ENCODE measurements around the gene SAFB. TPM values are rescaled to one million over a fixed set of nuclear protein-coding genes. Genes with fewer than 3 reads are reported as not detected.

Gene SAFB
- total RNA-seq, 2 experiments from 2014 or later: 68.9 to 177 TPM

GRCh38 chr19:5595745-5596144 is 27.1 kb upstream of the SAFB start:
- intact Hi-C loops (cut with micrococcal nuclease; ENCODE audit: unreplicated experiment): no loop called here
- ChIA-PET POLR2A (interaction anchor here (0.6 kb wide), 1 partner anchor 716 kb away, joined by 4 read pairs; no protein-coding TSS in a partner anchor), CTCF (ENCODE audit: unreplicated experiment) (no interaction called here)
- Histone ChIP-seq H3K27ac (ENCODE audit: low read depth, low read length, poor library complexity, severe bottlenecking) (no peak overlapping the region), H3K79me2 (ENCODE audit: insufficient read depth, low read depth, low read length) (no peaks in the 10 kb centered on the region), H4K20me1 (ENCODE audit: insufficient read depth, low read length) (no peaks in the 10 kb centered on the region), H3K9me3 (ENCODE audit: low read length) (no peaks in the 10 kb centered on the region), H3K4me3 (ENCODE audit: low read depth, low read length, poor library complexity, severe bottlenecking) (no peak overlapping the region), H3K4me2 (ENCODE audit: low read length) (no peak overlapping the region), H3K4me1 (ENCODE audit: insufficient read depth, low read length, poor library complexity, severe bottlenecking) (no peaks in the 10 kb centered on the region), H3K36me3 (ENCODE audit: insufficient read depth, low read length) (peaks cover 99% of the 10 kb centered on the region), H2AFZ (ENCODE audit: low read length) (no peak overlapping the region), H3K9me2 (ENCODE audit: insufficient read depth, low read length) (no peaks in the 10 kb centered on the region)
- TF ChIP-seq CTCF (conservative IDR thresholded peaks at IDR 0.05; ENCODE audit: low read length) (no peak), EZH2phosphoT487 (IDR thresholded peaks at IDR 0.05; ENCODE audit: borderline replicate concordance, low read depth, low read length) (no peak)
- BruUV-seq (replicated peaks): no TSS peak
- no peak for DNase-seq (ENCODE audit: low spot score)

- ChIA-PET POLR2A (no interaction called here), CTCF (ENCODE audit: unreplicated experiment) (no interaction called here)
- no peak for TF ChIP-seq EZH2phosphoT487 (IDR thresholded peaks at IDR 0.05; ENCODE audit: borderline replicate concordance, low read depth, low read length)
- TF ChIP-seq CTCF (conservative IDR thresholded peaks at IDR 0.05; ENCODE audit: low read length): no peak
- H3K9me3 ChIP-seq (ENCODE audit: low read length): no peaks in the 10 kb centered on the region
- intact Hi-C loops (cut with micrococcal nuclease; ENCODE audit: unreplicated experiment): no loop called here
- H3K36me3 ChIP-seq (ENCODE audit: insufficient read depth, low read length): peaks cover 95% of the 10 kb centered on the region
- no peaks in the 10 kb centered on the region for H3K9me2 ChIP-seq (ENCODE audit: insufficient read depth, low read length)
- H3K79me2 ChIP-seq (ENCODE audit: insufficient read depth, low read depth, low read length): no peaks in the 10 kb centered on the region
- no TSS peak for BruUV-seq (replicated peaks)
- H4K20me1 ChIP-seq (ENCODE audit: insufficient read depth, low read length): 0 out of 2 replicates have a peak, but pooled peaks cover 4% of the 10 kb centered on the region
- no peak overlapping the region for H3K4me2 ChIP-seq (ENCODE audit: low read length)
- H3K4me3 ChIP-seq (ENCODE audit: low read depth, low read length, poor library complexity, severe bottlenecking): no peak overlapping the region
- H3K4me1 ChIP-seq (ENCODE audit: insufficient read depth, low read length, poor library complexity, severe bottlenecking): no peaks in the 10 kb centered on the region
- no peak for DNase-seq (ENCODE audit: low spot score)
- H2AFZ ChIP-seq (ENCODE audit: low read length): no peak overlapping the region
- no peak overlapping the region for H3K27ac ChIP-seq (ENCODE audit: low read depth, low read length, poor library complexity, severe bottlenecking)
Measured at GRCh38 chr19:5600797-5601196, 22.1 kb upstream of the SAFB start.

GRCh38 chr19:5603626-5604025 is 19.3 kb upstream of the SAFB start:
- POLR2A ChIA-PET: no interaction called here
- 0 out of 2 replicates have a peak, but pooled peaks cover 7% of the 10 kb centered on the region for H4K20me1 ChIP-seq (ENCODE audit: insufficient read depth, low read length)

More at GRCh38 chr19:5603626-5604025, 19.3 kb upstream of the SAFB start:
- no peaks in the 10 kb centered on the region; the same call in 1 of the 2 replicates for H3K79me2 ChIP-seq (ENCODE audit: insufficient read depth, low read depth, low read length)
- no peak overlapping the region for H2AFZ ChIP-seq (ENCODE audit: low read length)
- TF ChIP-seq EZH2phosphoT487 (IDR thresholded peaks at IDR 0.05; ENCODE audit: borderline replicate concordance, low read depth, low read length) (no peak), CTCF (conservative IDR thresholded peaks at IDR 0.05; ENCODE audit: low read length) (no peak)
- BruUV-seq (replicated peaks): no TSS peak
- no peak for DNase-seq (ENCODE audit: low spot score)
- H3K4me1 ChIP-seq (ENCODE audit: insufficient read depth, low read length, poor library complexity, severe bottlenecking): no peaks in the 10 kb centered on the region
- no peak overlapping the region for H3K27ac ChIP-seq (ENCODE audit: low read depth, low read length, poor library complexity, severe bottlenecking)
- CTCF ChIA-PET (ENCODE audit: unreplicated experiment): no interaction called here
- H3K36me3 ChIP-seq (ENCODE audit: insufficient read depth, low read length): peaks cover 94% of the 10 kb centered on the region
- no peaks in the 10 kb centered on the region for H3K9me2 ChIP-seq (ENCODE audit: insufficient read depth, low read length)
- intact Hi-C loops (cut with micrococcal nuclease; ENCODE audit: unreplicated experiment): no loop called here
- no peaks in the 10 kb centered on the region for H3K9me3 ChIP-seq (ENCODE audit: low read length)
- H3K4me2 ChIP-seq (ENCODE audit: low read length): no peak overlapping the region
- no peak overlapping the region for H3K4me3 ChIP-seq (ENCODE audit: low read depth, low read length, poor library complexity, severe bottlenecking)

Measured in OCI-LY7 (cell line).